Measurements from ENCODE around the gene MS4A18.
"Not testable (repeated sequence)": the region's sequence is repeated elsewhere in the genome, so short reads cannot be mapped to it uniquely, and the experiment has no call there.

Gene MS4A18

GRCh38 chr11:60724420-60724819, at the start of gene MS4A18:
MS4A18 (plus strand) TSS chr11:60724720.
- Histone ChIP-seq H3K36me3 (ENCODE audit: control insufficient read depth, insufficient read depth, low read length) (no peaks in the 10 kb centered on the region), H3K27me3 (ENCODE audit: control insufficient read depth, insufficient read depth, low read length) (peaks cover 4% of the 10 kb centered on the region), H3K4me1 (ENCODE audit: control insufficient read depth, insufficient read depth, low read length) (no peaks in the 10 kb centered on the region), H3K9ac (ENCODE audit: low read length) (no peak within 1 kb of the TSS), H3K9me3 (ENCODE audit: control insufficient read depth, low read length) (no peaks in the 10 kb centered on the region), H3K4me3 (ENCODE audit: low read length) (no peak within 1 kb of the TSS)

GRCh38 chr11:60678231-60678630, 46.3 kb upstream of the MS4A18 start:
- not testable (repeated sequence) for H3K36me3 ChIP-seq (ENCODE audit: control insufficient read depth, insufficient read depth, low read length); H3K9ac ChIP-seq (ENCODE audit: low read length); H3K4me3 ChIP-seq (ENCODE audit: low read length); H3K4me1 ChIP-seq (ENCODE audit: control insufficient read depth, insufficient read depth, low read length); H3K9me3 ChIP-seq (ENCODE audit: control insufficient read depth, low read length); H3K27me3 ChIP-seq (ENCODE audit: control insufficient read depth, insufficient read depth, low read length)

- H3K27me3 ChIP-seq (ENCODE audit: control insufficient read depth, insufficient read depth, low read length): no peaks in the 10 kb centered on the region
- H3K4me1 ChIP-seq (ENCODE audit: control insufficient read depth, insufficient read depth, low read length): no peaks in the 10 kb centered on the region
- H3K4me3 ChIP-seq (ENCODE audit: low read length): no peak overlapping the region
- H3K9me3 ChIP-seq (ENCODE audit: control insufficient read depth, low read length): no peaks in the 10 kb centered on the region
- no peak overlapping the region for H3K9ac ChIP-seq (ENCODE audit: low read length)
- no peaks in the 10 kb centered on the region for H3K36me3 ChIP-seq (ENCODE audit: control insufficient read depth, insufficient read depth, low read length)
Observed at GRCh38 chr11:60679879-60680278, 44.6 kb upstream of the MS4A18 start.

- Histone ChIP-seq H3K4me3 (ENCODE audit: low read length) (no peak overlapping the region), H3K4me1 (ENCODE audit: control insufficient read depth, insufficient read depth, low read length) (no peaks in the 10 kb centered on the region), H3K9me3 (ENCODE audit: control insufficient read depth, low read length) (no peaks in the 10 kb centered on the region), H3K36me3 (ENCODE audit: control insufficient read depth, insufficient read depth, low read length) (no peaks in the 10 kb centered on the region), H3K9ac (ENCODE audit: low read length) (no peak overlapping the region), H3K27me3 (ENCODE audit: control insufficient read depth, insufficient read depth, low read length) (no peaks in the 10 kb centered on the region)
Observed at GRCh38 chr11:60680455-60681119, 43.9 kb upstream of the MS4A18 start.

- H3K9me3 ChIP-seq (ENCODE audit: control insufficient read depth, low read length); H3K27me3 ChIP-seq (ENCODE audit: control insufficient read depth, insufficient read depth, low read length); H3K4me3 ChIP-seq (ENCODE audit: low read length); H3K36me3 ChIP-seq (ENCODE audit: control insufficient read depth, insufficient read depth, low read length); H3K4me1 ChIP-seq (ENCODE audit: control insufficient read depth, insufficient read depth, low read length); H3K9ac ChIP-seq (ENCODE audit: low read length): not testable (repeated sequence)
Observed at GRCh38 chr11:60684541-60684848, 40.0 kb upstream of the MS4A18 start.

- no peaks in the 10 kb centered on the region for H3K9me3 ChIP-seq (ENCODE audit: control insufficient read depth, low read length)
- H3K36me3 ChIP-seq (ENCODE audit: control insufficient read depth, insufficient read depth, low read length): no peaks in the 10 kb centered on the region
- H3K27me3 ChIP-seq (ENCODE audit: control insufficient read depth, insufficient read depth, low read length): no peaks in the 10 kb centered on the region
- H3K9ac ChIP-seq (ENCODE audit: low read length): no peak overlapping the region
- no peaks in the 10 kb centered on the region for H3K4me1 ChIP-seq (ENCODE audit: control insufficient read depth, insufficient read depth, low read length)
- no peak overlapping the region for H3K4me3 ChIP-seq (ENCODE audit: low read length)
Observed at GRCh38 chr11:60691661-60692060, 32.9 kb upstream of the MS4A18 start.

- Histone ChIP-seq H3K4me1 (ENCODE audit: control insufficient read depth, insufficient read depth, low read length) (peaks cover 21% of the 10 kb centered on the region), H3K36me3 (ENCODE audit: control insufficient read depth, insufficient read depth, low read length) (no peaks in the 10 kb centered on the region), H3K4me3 (ENCODE audit: low read length) (no peak within 1 kb of the TSS), H3K9me3 (ENCODE audit: control insufficient read depth, low read length) (no peaks in the 10 kb centered on the region), H3K9ac (ENCODE audit: low read length) (peak within 1 kb of the TSS; percentile 51), H3K27me3 (ENCODE audit: control insufficient read depth, insufficient read depth, low read length) (no peaks in the 10 kb centered on the region)
Observed at GRCh38 chr11:60699284-60699691, 25.2 kb upstream of the MS4A18 start, which contains the start of gene MS4A8. MS4A8 (plus strand) TSS chr11:60699612; CDS start chr11:60700861, 1,249 bp downstream.

- H3K9ac ChIP-seq (ENCODE audit: low read length): peak overlapping the region; percentile 51
- no peaks in the 10 kb centered on the region for H3K9me3 ChIP-seq (ENCODE audit: control insufficient read depth, low read length)
- H3K4me3 ChIP-seq (ENCODE audit: low read length): no peak overlapping the region
- no peaks in the 10 kb centered on the region for H3K27me3 ChIP-seq (ENCODE audit: control insufficient read depth, insufficient read depth, low read length)
- H3K4me1 ChIP-seq (ENCODE audit: control insufficient read depth, insufficient read depth, low read length): peaks cover 21% of the 10 kb centered on the region
- H3K36me3 ChIP-seq (ENCODE audit: control insufficient read depth, insufficient read depth, low read length): no peaks in the 10 kb centered on the region
Observed at GRCh38 chr11:60699936-60700335, 24.6 kb upstream of the MS4A18 start.

GRCh38 chr11:60700689-60701468, 23.6 kb upstream of the MS4A18 start:
- Histone ChIP-seq H3K27me3 (ENCODE audit: control insufficient read depth, insufficient read depth, low read length) (no peaks in the 10 kb centered on the region), H3K36me3 (ENCODE audit: control insufficient read depth, insufficient read depth, low read length) (no peaks in the 10 kb centered on the region), H3K4me3 (ENCODE audit: low read length) (no peak overlapping the region), H3K9me3 (ENCODE audit: control insufficient read depth, low read length) (no peaks in the 10 kb centered on the region), H3K9ac (ENCODE audit: low read length) (no peak overlapping the region), H3K4me1 (ENCODE audit: control insufficient read depth, insufficient read depth, low read length) (peaks cover 21% of the 10 kb centered on the region)

- H3K36me3 ChIP-seq (ENCODE audit: control insufficient read depth, insufficient read depth, low read length): no peaks in the 10 kb centered on the region
- no peaks in the 10 kb centered on the region for H3K27me3 ChIP-seq (ENCODE audit: control insufficient read depth, insufficient read depth, low read length)
- H3K4me1 ChIP-seq (ENCODE audit: control insufficient read depth, insufficient read depth, low read length): peaks cover 21% of the 10 kb centered on the region
- H3K9ac ChIP-seq (ENCODE audit: low read length): no peak overlapping the region
- no peak overlapping the region for H3K4me3 ChIP-seq (ENCODE audit: low read length)
- H3K9me3 ChIP-seq (ENCODE audit: control insufficient read depth, low read length): no peaks in the 10 kb centered on the region
Observed at GRCh38 chr11:60701469-60701818, 23.1 kb upstream of the MS4A18 start.

GRCh38 chr11:60703374-60703773, 21.1 kb upstream of the MS4A18 start:
- Histone ChIP-seq H3K36me3 (ENCODE audit: control insufficient read depth, insufficient read depth, low read length) (no peaks in the 10 kb centered on the region), H3K27me3 (ENCODE audit: control insufficient read depth, insufficient read depth, low read length) (no peaks in the 10 kb centered on the region), H3K4me3 (ENCODE audit: low read length) (no peak overlapping the region), H3K9ac (ENCODE audit: low read length) (no peak overlapping the region), H3K9me3 (ENCODE audit: control insufficient read depth, low read length) (no peaks in the 10 kb centered on the region), H3K4me1 (ENCODE audit: control insufficient read depth, insufficient read depth, low read length) (peaks cover 21% of the 10 kb centered on the region)

- H3K9ac ChIP-seq (ENCODE audit: low read length): no peak overlapping the region
- H3K4me3 ChIP-seq (ENCODE audit: low read length): no peak overlapping the region
- peaks cover 8% of the 10 kb centered on the region for H3K4me1 ChIP-seq (ENCODE audit: control insufficient read depth, insufficient read depth, low read length)
- no peaks in the 10 kb centered on the region for H3K9me3 ChIP-seq (ENCODE audit: control insufficient read depth, low read length)
- no peaks in the 10 kb centered on the region for H3K27me3 ChIP-seq (ENCODE audit: control insufficient read depth, insufficient read depth, low read length)
- H3K36me3 ChIP-seq (ENCODE audit: control insufficient read depth, insufficient read depth, low read length): no peaks in the 10 kb centered on the region
Observed at GRCh38 chr11:60705895-60706294, 18.6 kb upstream of the MS4A18 start.
